Ascending aorta (tissue), 2 donors: ENCODE data around the gene IKZF5. TPM values are rescaled to one million over a fixed set of nuclear protein-coding genes. Genes with fewer than 3 reads are reported as not detected.

ENCODE experiments used
- DNase-seq, 2 donors: peaks; one replicate each; pipeline ENCODE4 v3.0.0-alpha.2; 2019; ENCODE audit warnings: low spot score in 2 of 2
- H3K27ac ChIP-seq, 2 donors: fragments of 200-600 bp; sonication (generic); one replicate each; pipeline ENCODE4 v1.5.1; 2016 to 2017; ENCODE audit warnings: mild to moderate bottlenecking in 1 of 2
- H3K27me3 ChIP-seq: fragments of 200-600 bp; sonication (generic); one replicate; pipeline ENCODE4 v1.5.1; 2017
- H3K36me3 ChIP-seq, 2 donors: fragments of 200-600 bp; sonication (generic); one replicate each; pipeline ENCODE4 v1.5.1; 2016
- H3K4me1 ChIP-seq, 2 donors: fragments of 200-600 bp; sonication (generic); one replicate each; pipeline ENCODE4 v1.5.1; 2016 to 2017; ENCODE audit warnings: mild to moderate bottlenecking in 1 of 2
- H3K4me3 ChIP-seq, 2 donors: fragments of 200-600 bp; sonication (generic); one replicate each; pipeline ENCODE4 v1.5.1; 2016 to 2017; ENCODE audit warnings: mild to moderate bottlenecking in 1 of 2
- H3K9me3 ChIP-seq, 2 donors: fragments of 200-600 bp; sonication (generic); one replicate each; pipeline ENCODE4 v1.5.1; 2016
- CTCF ChIP-seq, 3 experiments: fragments of 200-600 bp in 2 of 3; fragments of 450-650 bp in 1 of 3; sonication (generic) in 2 of 3; IDR thresholded peaks; one replicate each; pipeline ENCODE4 v1.5.1; 2016 to 2019; ENCODE audit warnings: antibody characterized with exemption in 3 of 3, mild to moderate bottlenecking in 1 of 3, moderate library complexity in 1 of 3
- intact Hi-C: fragments of 100-400 bp; cut with DNase I; formaldehyde crosslinking; loops from one replicate; pipeline ENCODE4 v1.15.1; 2023
- total RNA-seq: library from RNA; depleted of rRNA; stranded (reverse); fragments of >200 nt; gene quantifications from one replicate; pipeline ENCODE4 v1.1.0, GENCODE V29; 2016

IKZF5 gene
- total RNA-seq, 1 donor from 2014 or later, result 4.3 TPM

GRCh38 chr10:123014772-123015171 lies 6.2 kb upstream of the IKZF5 start:
- Histone ChIP-seq H3K4me1 (peaks cover 0 to 2% of the 10 kb centered on the region in 2 donors), H3K27ac (no peak overlapping the region), H3K27me3 (no peaks in the 10 kb centered on the region), H3K9me3 (no peaks in the 10 kb centered on the region), H3K36me3 (no peaks in the 10 kb centered on the region), H3K4me3 (no peak overlapping the region)
- no peak for DNase-seq
- intact Hi-C loops, result no loop called here
- TF ChIP-seq CTCF (IDR thresholded peaks at IDR 0.05), result no peak

- H3K4me3 ChIP-seq, result no peak overlapping the region
- H3K36me3 ChIP-seq, result no peaks in the 10 kb centered on the region
- H3K4me1 ChIP-seq, result peaks cover 0 to 6% of the 10 kb centered on the region in 2 donors
- intact Hi-C loops, result no loop called here
- TF ChIP-seq CTCF (IDR thresholded peaks at IDR 0.05), result no peak
- no peaks in the 10 kb centered on the region for H3K27me3 ChIP-seq
- H3K27ac ChIP-seq, result no peak overlapping the region
- no peaks in the 10 kb centered on the region for H3K9me3 ChIP-seq
- no peak for DNase-seq
Observed at GRCh38 chr10:123013456-123014419, 5.1 kb upstream of the IKZF5 start.

GRCh38 chr10:123011987-123012386 lies 3.4 kb upstream of the IKZF5 start:
- TF ChIP-seq CTCF (IDR thresholded peaks at IDR 0.05), result no peak
- Histone ChIP-seq H3K27ac (no peak overlapping the region), H3K36me3 (no peaks in the 10 kb centered on the region), H3K4me3 (no peak overlapping the region), H3K9me3 (no peaks in the 10 kb centered on the region), H3K4me1 (peaks cover 3 to 10% of the 10 kb centered on the region in 2 donors), H3K27me3 (no peaks in the 10 kb centered on the region)
- DNase-seq, result no peak
- intact Hi-C loops, result no loop called here

- no peak for TF ChIP-seq CTCF (IDR thresholded peaks at IDR 0.05)
- H3K4me1 ChIP-seq, result peaks cover 3 to 15% of the 10 kb centered on the region in 2 donors
- intact Hi-C loops, result loop anchor here (1.0 to 5.0 kb wide), 2 partner anchors 145 to 1082 kb away; partner anchors contain the start of genes ATE1 and BUB3
- peak overlapping the region; percentile 76 to 95 for H3K27ac ChIP-seq
- peak overlapping the region; percentile 75 to 98 for H3K4me3 ChIP-seq
- no peaks in the 10 kb centered on the region for H3K9me3 ChIP-seq
- no peaks in the 10 kb centered on the region for H3K27me3 ChIP-seq
- H3K36me3 ChIP-seq, result no peaks in the 10 kb centered on the region
- DNase-seq, result peak in 1 of 2 donors; percentile 64
Observed at GRCh38 chr10:123009105-123009820, 668 bp upstream of the IKZF5 start.

- Histone ChIP-seq H3K27me3 (no peaks in the 10 kb centered on the region), H3K4me1 (peaks cover 3 to 15% of the 10 kb centered on the region in 2 donors), H3K4me3 (peak overlapping the region; percentile 75 to 98), H3K36me3 (no peaks in the 10 kb centered on the region), H3K9me3 (no peaks in the 10 kb centered on the region), H3K27ac (peak overlapping the region; percentile 89 to 95)
- no peak for TF ChIP-seq CTCF (IDR thresholded peaks at IDR 0.05)
- DNase-seq, result peak in 1 of 2 donors; percentile 64
- intact Hi-C loops, result loop anchor here (1.0 to 5.0 kb wide), 3 partner anchors 27 to 1080 kb away; partner anchors contain the start of genes ATE1, C10orf88 and PSTK
Observed at GRCh38 chr10:123007558-123008354, 839 bp downstream of the IKZF5 start.
